SK-N-SH (cell line): ENCODE data around the gene ANK3. TPM values are rescaled to one million over a fixed set of nuclear protein-coding genes. Genes with fewer than 3 reads are reported as not detected.

Experiments used
- CTCF ChIA-PET: fragments of 300-600, 350-600 bp; formaldehyde crosslinking; extraction: SDS; loops from one replicate; lab custom pipeline; 2021; lab: Yijun Ruan, JAX
- POLR2A ChIA-PET: fragments of 350-600 bp; sonication (Branson Sonifier 250); formaldehyde crosslinking; extraction: SDS; loops from one replicate; lab custom pipeline; 2020; ENCODE audit warnings: antibody characterized with exemption, inconsistent platforms; lab: Yijun Ruan, JAX
- DNase-seq: peaks from one replicate; pipeline ENCODE4 v3.0.0; 2012
- H2AFZ ChIP-seq: fragments of 200-600 bp; sonication (generic); 2 replicates; pipeline ENCODE4 v1.8.1; 2016; ENCODE audit warnings: antibody characterized with exemption, mild to moderate bottlenecking, low read depth
- H3F3A ChIP-seq: fragments of 200-600 bp; sonication (generic); replicated peaks from 2 replicates; pipeline ENCODE3; 2016; ENCODE audit warnings: antibody characterized with exemption, mild to moderate bottlenecking; ENCODE audit not compliant: insufficient read depth
- H3K27ac ChIP-seq, 2 experiments: fragments of 200-500 bp in 1 of 2; fragments of 200-600 bp in 1 of 2; sonication (Bioruptor generic) in 1 of 2; sonication (generic), shearing (Covaris generic) in 1 of 2; 2 replicates each; pipeline versions ENCODE4 v1.5.1 to v1.6.1; 2014 to 2016; ENCODE audit warnings: low read depth in 2 of 2, inconsistent platforms in 1 of 2, low read length in 1 of 2, mild to moderate bottlenecking in 1 of 2, mixed read lengths in 1 of 2
- H3K27me3 ChIP-seq: fragments of 200-600 bp; sonication (generic), shearing (Covaris generic); 2 replicates; pipeline ENCODE4 v1.6.1; 2016; ENCODE audit warnings: mixed run types; ENCODE audit not compliant: insufficient read depth
- H3K36me3 ChIP-seq, 2 experiments: fragments of 200-500 bp in 1 of 2; fragments of 200-600 bp in 1 of 2; sonication (Bioruptor generic) in 1 of 2; sonication (generic) in 1 of 2; replicated peaks in 1 of 2; 2 replicates each; pipeline versions ENCODE3 to v1.5.1; 2014 to 2016; ENCODE audit warnings: low read length in 1 of 2, mild to moderate bottlenecking in 1 of 2; ENCODE audit not compliant: insufficient read depth in 2 of 2, control insufficient read depth in 1 of 2
- H3K4me1 ChIP-seq, 2 experiments: fragments of 200-500 bp in 1 of 2; fragments of 200-600 bp in 1 of 2; sonication (Bioruptor generic) in 1 of 2; sonication (generic), shearing (Covaris generic) in 1 of 2; 2 replicates each; pipeline versions ENCODE4 v1.5.1 to v1.6.1; 2014 to 2016; ENCODE audit warnings: low read depth in 1 of 2, low read length in 1 of 2, mixed run types in 1 of 2; ENCODE audit not compliant: insufficient read depth in 2 of 2, control insufficient read depth in 1 of 2
- H3K4me2 ChIP-seq: fragments of 200-600 bp; sonication (generic), shearing (Covaris generic); 2 replicates; pipeline ENCODE4 v1.6.1; 2017; ENCODE audit warnings: mixed run types
- H3K4me3 ChIP-seq, 2 experiments: fragments of 200-500 bp in 1 of 2; fragments of 200-600 bp in 1 of 2; sonication (Bioruptor generic) in 1 of 2; sonication (generic), shearing (Covaris generic) in 1 of 2; 2 replicates each; pipeline versions ENCODE4 v1.5.1 to v1.8.1; 2014 to 2016; ENCODE audit warnings: low read depth in 2 of 2, inconsistent platforms in 1 of 2, low read length in 1 of 2, mild to moderate bottlenecking in 1 of 2, mixed read lengths in 1 of 2, moderate library complexity in 1 of 2
- H3K79me2 ChIP-seq: fragments of 200-600 bp; sonication (generic); 2 replicates; pipeline ENCODE4 v1.8.1; 2017; ENCODE audit warnings: mild to moderate bottlenecking; ENCODE audit not compliant: insufficient read depth
- H3K9ac ChIP-seq: fragments of 200-600 bp; sonication (generic); 2 replicates; pipeline ENCODE4 v1.6.1; 2017; ENCODE audit warnings: mixed run types
- H3K9me2 ChIP-seq: fragments of 200-600 bp; sonication (generic); 2 replicates; pipeline ENCODE4 v1.6.1; 2017; ENCODE audit warnings: mixed run types
- H3K9me3 ChIP-seq: fragments of 200-600 bp; sonication (generic); 2 replicates; pipeline ENCODE4 v1.6.1; 2017; ENCODE audit warnings: mixed run types, mild to moderate bottlenecking, moderate library complexity
- H4K20me1 ChIP-seq: fragments of 200-600 bp; sonication (generic); 2 replicates; pipeline ENCODE4 v1.6.1; 2017; ENCODE audit warnings: mild to moderate bottlenecking, mixed run types; ENCODE audit not compliant: insufficient read depth
- EP300 ChIP-seq, 2 experiments: IDR thresholded peaks; 2 replicates each; pipeline versions ENCODE4 v1.4.0 to v1.6.1; 2012; ENCODE audit warnings: borderline replicate concordance in 1 of 2, low read depth in 1 of 2, low read length in 1 of 2
- FOSL2 ChIP-seq: IDR thresholded peaks from 2 replicates; pipeline ENCODE4 v1.4.0; 2012; ENCODE audit warnings: low read depth, mild to moderate bottlenecking, moderate library complexity, borderline replicate concordance
- FOXJ3 ChIP-seq: sonication (generic); formaldehyde crosslinking; IDR thresholded peaks from 2 replicates; pipeline ENCODE4 v1.5.1; 2020; ENCODE audit warnings: mild to moderate bottlenecking, missing genetic modification reagents
- GABPA ChIP-seq: IDR thresholded peaks from 2 replicates; pipeline ENCODE4 v1.4.0; 2012; ENCODE audit warnings: low read depth, mild to moderate bottlenecking
- GATA2 ChIP-seq: sonication (generic); formaldehyde crosslinking; IDR thresholded peaks from 2 replicates; pipeline ENCODE4 v1.5.0; 2020; ENCODE audit warnings: mild to moderate bottlenecking, missing genetic modification reagents
- MAX ChIP-seq: IDR thresholded peaks from 2 replicates; pipeline ENCODE4 v1.4.0; 2012; ENCODE audit warnings: low read depth
- MEF2A ChIP-seq: IDR thresholded peaks from 2 replicates; pipeline ENCODE4 v1.4.0; 2012; ENCODE audit warnings: low read depth, borderline replicate concordance
- NFIC ChIP-seq: IDR thresholded peaks from 2 replicates; pipeline ENCODE4 v1.4.0; 2012; ENCODE audit warnings: borderline replicate concordance
- NRF1 ChIP-seq: IDR thresholded peaks from 2 replicates; pipeline ENCODE4 v1.6.1; 2012; ENCODE audit warnings: low read depth, mild to moderate bottlenecking, low read length
- RAD21 ChIP-seq: IDR thresholded peaks from 2 replicates; pipeline ENCODE4 v1.6.1; 2012; ENCODE audit warnings: mild to moderate bottlenecking, low read length
- RCOR1 ChIP-seq: fragments of 150-350 bp; IDR thresholded peaks from 2 replicates; pipeline ENCODE4 v1.6.1; 2017; ENCODE audit warnings: antibody characterized with exemption, low read length
- RXRA ChIP-seq: IDR thresholded peaks from 2 replicates; pipeline ENCODE4 v1.4.0; 2012; ENCODE audit warnings: low read depth, mild to moderate bottlenecking, borderline replicate concordance
- SMC3 ChIP-seq: IDR thresholded peaks from 2 replicates; pipeline ENCODE4 v1.6.1; 2012; ENCODE audit warnings: low read depth, low read length, improper control_type of control experiment
- TAF1 ChIP-seq: IDR thresholded peaks from 2 replicates; pipeline ENCODE4 v1.6.1; 2012; ENCODE audit warnings: low read depth, mild to moderate bottlenecking, low read length, moderate library complexity, borderline replicate concordance
- TEAD4 ChIP-seq: IDR thresholded peaks from 2 replicates; pipeline ENCODE4 v1.4.0; 2012; ENCODE audit warnings: mild to moderate bottlenecking, borderline replicate concordance; ENCODE audit not compliant: insufficient read depth
- USF1 ChIP-seq: IDR thresholded peaks from 2 replicates; pipeline ENCODE4 v1.4.0; 2012; ENCODE audit warnings: low read depth, borderline replicate concordance
- YY1 ChIP-seq: IDR thresholded peaks from 2 replicates; pipeline ENCODE4 v1.4.0; 2012; ENCODE audit warnings: low read depth, mild to moderate bottlenecking
- WGBS: methylation state at CpG from one replicate; pipeline ENCODE4 v1.1.6; 2017; ENCODE audit warnings: low lambda C conversion rate; 5-methylcytosine and 5-hydroxymethylcytosine counted together
- polyA plus RNA-seq, 3 experiments: library from polyadenylated mRNA; depleted of rRNA; stranded (reverse); fragments of >200 nt; gene quantifications; 2 replicates each; pipeline ENCODE4 v1.2.3, GENCODE V29; 2012
- TF ChIP-seq, protein P1 (sequence below): IDR thresholded peaks from 2 replicates; pipeline ENCODE4 v1.6.1; 2012; ENCODE audit warnings: mild to moderate bottlenecking, low read depth, low read length, moderate library complexity
- TF ChIP-seq, protein P2 (sequence below): fragments of 200-600 bp; sonication (generic); IDR thresholded peaks from 2 replicates; pipeline ENCODE4 v1.6.1; 2017; ENCODE audit warnings: antibody characterized with exemption, mild to moderate bottlenecking, moderate library complexity
- TF ChIP-seq, protein P3 (sequence below): IDR thresholded peaks from 2 replicates; pipeline ENCODE4 v1.4.0; 2012; ENCODE audit warnings: low read depth, borderline replicate concordance

The ANK3 gene
- polyA plus RNA-seq, 1 of the 3 experiments (the other 2 are of a cell fraction): 10.0 TPM

GRCh38 chr10:60170250-60170649, 219.4 kb downstream of the ANK3 start:
- Histone ChIP-seq H3F3A (peaks cover 6% of the 10 kb centered on the region), H3K36me3 (peaks cover 3% of the 10 kb centered on the region in 2 experiments), H3K4me2 (no peak overlapping the region), H3K9me3 (no peaks in the 10 kb centered on the region), H3K79me2 (no peaks in the 10 kb centered on the region), H2AFZ (no peak overlapping the region), H3K27me3 (no peaks in the 10 kb centered on the region), H3K4me3 (no peak overlapping the region), H3K27ac (no peak overlapping the region), H3K9ac (no peak overlapping the region), H3K4me1 (no peaks in the 10 kb centered on the region; a peak in 1 of 4 replicates), H3K9me2 (no peaks in the 10 kb centered on the region), H4K20me1 (no peaks in the 10 kb centered on the region)
- CTCF ChIA-PET: interaction anchor here (1.0 kb wide), 1 partner anchor 34 kb away, joined by 3 read pairs; no protein-coding TSS in a partner anchor
- POLR2A ChIA-PET: no interaction called here
- no peak for DNase-seq
- TF ChIP-seq MEF2A (no peak), FOSL2 (no peak), TEAD4 (no peak), SMC3 (no peak), GABPA (no peak), NFIC (no peak), MAX (no peak), USF1 (no peak), RAD21 (no peak), RCOR1 (no peak), EP300 (IDR thresholded peaks at IDR 0.05; ENCODE audit: borderline replicate concordance in 1 of 2, low read depth in 1 of 2, low read length in 1 of 2) (no peak), YY1 (no peak), RXRA (no peak), GATA2 (CRISPR knock-in tag) (no peak), NRF1 (no peak), TAF1 (no peak), FOXJ3 (CRISPR knock-in tag) (no peak)
- TF ChIP-seq, protein P1, sequence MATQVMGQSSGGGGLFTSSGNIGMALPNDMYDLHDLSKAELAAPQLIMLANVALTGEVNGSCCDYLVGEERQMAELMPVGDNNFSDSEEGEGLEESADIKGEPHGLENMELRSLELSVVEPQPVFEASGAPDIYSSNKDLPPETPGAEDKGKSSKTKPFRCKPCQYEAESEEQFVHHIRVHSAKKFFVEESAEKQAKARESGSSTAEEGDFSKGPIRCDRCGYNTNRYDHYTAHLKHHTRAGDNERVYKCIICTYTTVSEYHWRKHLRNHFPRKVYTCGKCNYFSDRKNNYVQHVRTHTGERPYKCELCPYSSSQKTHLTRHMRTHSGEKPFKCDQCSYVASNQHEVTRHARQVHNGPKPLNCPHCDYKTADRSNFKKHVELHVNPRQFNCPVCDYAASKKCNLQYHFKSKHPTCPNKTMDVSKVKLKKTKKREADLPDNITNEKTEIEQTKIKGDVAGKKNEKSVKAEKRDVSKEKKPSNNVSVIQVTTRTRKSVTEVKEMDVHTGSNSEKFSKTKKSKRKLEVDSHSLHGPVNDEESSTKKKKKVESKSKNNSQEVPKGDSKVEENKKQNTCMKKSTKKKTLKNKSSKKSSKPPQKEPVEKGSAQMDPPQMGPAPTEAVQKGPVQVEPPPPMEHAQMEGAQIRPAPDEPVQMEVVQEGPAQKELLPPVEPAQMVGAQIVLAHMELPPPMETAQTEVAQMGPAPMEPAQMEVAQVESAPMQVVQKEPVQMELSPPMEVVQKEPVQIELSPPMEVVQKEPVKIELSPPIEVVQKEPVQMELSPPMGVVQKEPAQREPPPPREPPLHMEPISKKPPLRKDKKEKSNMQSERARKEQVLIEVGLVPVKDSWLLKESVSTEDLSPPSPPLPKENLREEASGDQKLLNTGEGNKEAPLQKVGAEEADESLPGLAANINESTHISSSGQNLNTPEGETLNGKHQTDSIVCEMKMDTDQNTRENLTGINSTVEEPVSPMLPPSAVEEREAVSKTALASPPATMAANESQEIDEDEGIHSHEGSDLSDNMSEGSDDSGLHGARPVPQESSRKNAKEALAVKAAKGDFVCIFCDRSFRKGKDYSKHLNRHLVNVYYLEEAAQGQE: no peak
- TF ChIP-seq, protein P2, sequence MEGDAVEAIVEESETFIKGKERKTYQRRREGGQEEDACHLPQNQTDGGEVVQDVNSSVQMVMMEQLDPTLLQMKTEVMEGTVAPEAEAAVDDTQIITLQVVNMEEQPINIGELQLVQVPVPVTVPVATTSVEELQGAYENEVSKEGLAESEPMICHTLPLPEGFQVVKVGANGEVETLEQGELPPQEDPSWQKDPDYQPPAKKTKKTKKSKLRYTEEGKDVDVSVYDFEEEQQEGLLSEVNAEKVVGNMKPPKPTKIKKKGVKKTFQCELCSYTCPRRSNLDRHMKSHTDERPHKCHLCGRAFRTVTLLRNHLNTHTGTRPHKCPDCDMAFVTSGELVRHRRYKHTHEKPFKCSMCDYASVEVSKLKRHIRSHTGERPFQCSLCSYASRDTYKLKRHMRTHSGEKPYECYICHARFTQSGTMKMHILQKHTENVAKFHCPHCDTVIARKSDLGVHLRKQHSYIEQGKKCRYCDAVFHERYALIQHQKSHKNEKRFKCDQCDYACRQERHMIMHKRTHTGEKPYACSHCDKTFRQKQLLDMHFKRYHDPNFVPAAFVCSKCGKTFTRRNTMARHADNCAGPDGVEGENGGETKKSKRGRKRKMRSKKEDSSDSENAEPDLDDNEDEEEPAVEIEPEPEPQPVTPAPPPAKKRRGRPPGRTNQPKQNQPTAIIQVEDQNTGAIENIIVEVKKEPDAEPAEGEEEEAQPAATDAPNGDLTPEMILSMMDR: no peak
- TF ChIP-seq, protein P3, sequence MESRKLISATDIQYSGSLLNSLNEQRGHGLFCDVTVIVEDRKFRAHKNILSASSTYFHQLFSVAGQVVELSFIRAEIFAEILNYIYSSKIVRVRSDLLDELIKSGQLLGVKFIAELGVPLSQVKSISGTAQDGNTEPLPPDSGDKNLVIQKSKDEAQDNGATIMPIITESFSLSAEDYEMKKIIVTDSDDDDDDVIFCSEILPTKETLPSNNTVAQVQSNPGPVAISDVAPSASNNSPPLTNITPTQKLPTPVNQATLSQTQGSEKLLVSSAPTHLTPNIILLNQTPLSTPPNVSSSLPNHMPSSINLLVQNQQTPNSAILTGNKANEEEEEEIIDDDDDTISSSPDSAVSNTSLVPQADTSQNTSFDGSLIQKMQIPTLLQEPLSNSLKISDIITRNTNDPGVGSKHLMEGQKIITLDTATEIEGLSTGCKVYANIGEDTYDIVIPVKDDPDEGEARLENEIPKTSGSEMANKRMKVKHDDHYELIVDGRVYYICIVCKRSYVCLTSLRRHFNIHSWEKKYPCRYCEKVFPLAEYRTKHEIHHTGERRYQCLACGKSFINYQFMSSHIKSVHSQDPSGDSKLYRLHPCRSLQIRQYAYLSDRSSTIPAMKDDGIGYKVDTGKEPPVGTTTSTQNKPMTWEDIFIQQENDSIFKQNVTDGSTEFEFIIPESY: no peak
- WGBS: 78% methylated on average over 3 of the region's 3 CpGs
